ENCODE measurements around the gene TDRKH.
A peak's percentile ranks its signal among the peaks of the same experiment; 100 is the strongest.

TDRKH gene

GRCh38 chr1:151817353-151817730 is 27.0 kb upstream of the TDRKH start:
- H3K27me3 ChIP-seq (ENCODE audit: insufficient read depth, low read depth): no peaks in the 10 kb centered on the region
- H3K27ac ChIP-seq: no peak overlapping the region
- H3K36me3 ChIP-seq (ENCODE audit: insufficient read depth): no peaks in the 10 kb centered on the region
- no peak overlapping the region for H2AFZ ChIP-seq (ENCODE audit: low read depth)
- H3K4me2 ChIP-seq: no peak overlapping the region
- H3K79me2 ChIP-seq (ENCODE audit: insufficient read depth, low read depth): no peaks in the 10 kb centered on the region
- peaks cover 38% of the 10 kb centered on the region for H3K4me1 ChIP-seq (ENCODE audit: low read depth, poor library complexity, severe bottlenecking)
- H4K20me1 ChIP-seq (ENCODE audit: insufficient read depth): no peaks in the 10 kb centered on the region
- no peak overlapping the region for H3K9ac ChIP-seq
- no peak overlapping the region for H3K4me3 ChIP-seq (IDR thresholded peaks at IDR 0.05; ENCODE audit: insufficient read depth, low read depth, low read length)
- no peak for TF ChIP-seq CTCF (conservative IDR thresholded peaks at IDR 0.05; ENCODE audit: low read depth, low read length)

GRCh38 chr1:151816548-151817352 is 26.4 kb upstream of the TDRKH start:
- H3K4me1 ChIP-seq (ENCODE audit: low read depth, poor library complexity, severe bottlenecking): peaks cover 38% of the 10 kb centered on the region
- H3K9ac ChIP-seq: no peak overlapping the region
- no peak for TF ChIP-seq CTCF (conservative IDR thresholded peaks at IDR 0.05; ENCODE audit: low read depth, low read length)
- 0 out of 2 replicates have a peak overlapping the region, but pooled peaks have one; percentile 47 for H2AFZ ChIP-seq (ENCODE audit: low read depth)
- no peak overlapping the region for H3K4me3 ChIP-seq (IDR thresholded peaks at IDR 0.05; ENCODE audit: insufficient read depth, low read depth, low read length)
- peak overlapping the region; percentile 56 for H3K4me2 ChIP-seq
- H3K27me3 ChIP-seq (ENCODE audit: insufficient read depth, low read depth): no peaks in the 10 kb centered on the region
- H3K79me2 ChIP-seq (ENCODE audit: insufficient read depth, low read depth): no peaks in the 10 kb centered on the region
- no peaks in the 10 kb centered on the region for H4K20me1 ChIP-seq (ENCODE audit: insufficient read depth)
- no peak overlapping the region for H3K27ac ChIP-seq
- no peaks in the 10 kb centered on the region for H3K36me3 ChIP-seq (ENCODE audit: insufficient read depth)

GRCh38 chr1:151815716-151816327 is 25.5 kb upstream of the TDRKH start:
- Histone ChIP-seq H3K4me3 (IDR thresholded peaks at IDR 0.05; ENCODE audit: insufficient read depth, low read depth, low read length) (no peak overlapping the region), H3K27ac (peak overlapping the region; percentile 25), H3K9ac (peak overlapping the region; percentile 9; the same call in 1 of the 2 replicates), H3K79me2 (ENCODE audit: insufficient read depth, low read depth) (no peaks in the 10 kb centered on the region), H3K27me3 (ENCODE audit: insufficient read depth, low read depth) (no peaks in the 10 kb centered on the region), H2AFZ (ENCODE audit: low read depth) (peak overlapping the region; percentile 47), H3K4me2 (peak overlapping the region; percentile 56), H3K36me3 (ENCODE audit: insufficient read depth) (no peaks in the 10 kb centered on the region), H4K20me1 (ENCODE audit: insufficient read depth) (no peaks in the 10 kb centered on the region), H3K4me1 (ENCODE audit: low read depth, poor library complexity, severe bottlenecking) (peaks cover 35% of the 10 kb centered on the region)
- no peak for TF ChIP-seq CTCF (conservative IDR thresholded peaks at IDR 0.05; ENCODE audit: low read depth, low read length)

- Histone ChIP-seq H3K79me2 (ENCODE audit: insufficient read depth, low read depth) (no peaks in the 10 kb centered on the region), H3K4me1 (ENCODE audit: low read depth, poor library complexity, severe bottlenecking) (peaks cover 28% of the 10 kb centered on the region), H3K4me3 (IDR thresholded peaks at IDR 0.05; ENCODE audit: insufficient read depth, low read depth, low read length) (no peak overlapping the region), H3K9ac (peak overlapping the region; percentile 9; the same call in 1 of the 2 replicates), H3K27me3 (ENCODE audit: insufficient read depth, low read depth) (no peaks in the 10 kb centered on the region), H4K20me1 (ENCODE audit: insufficient read depth) (no peaks in the 10 kb centered on the region), H2AFZ (ENCODE audit: low read depth) (peak overlapping the region; percentile 47; the same call in 1 of the 2 replicates), H3K4me2 (peak overlapping the region; percentile 56; the same call in 1 of the 2 replicates), H3K36me3 (ENCODE audit: insufficient read depth) (no peaks in the 10 kb centered on the region), H3K27ac (peak overlapping the region; percentile 25)
- no peak for TF ChIP-seq CTCF (conservative IDR thresholded peaks at IDR 0.05; ENCODE audit: low read depth, low read length)
These were observed 24.8 kb upstream of the TDRKH start for GRCh38 chr1:151814971-151815545.

Data from KMS-11 (cell line).